IMR-90 (cell line): ENCODE data around the gene ILK.

ENCODE experiments used
- BHLHE40 ChIP-seq: fragments of 150-350 bp; IDR thresholded peaks from 2 replicates; pipeline ENCODE4 v1.6.1; 2016; ENCODE audit warnings: mild to moderate bottlenecking, low read depth, low read length
- CTCF ChIP-seq: conservative IDR thresholded peaks from 2 replicates; pipeline ENCODE4 v1.5.1; 2012; ENCODE audit warnings: mild to moderate bottlenecking, low read depth, low read length, improper control_type of control experiment
- ELK1 ChIP-seq: fragments of 150-350 bp; IDR thresholded peaks from 2 replicates; pipeline ENCODE4 v1.6.1; 2016; ENCODE audit warnings: low read depth, mild to moderate bottlenecking, low read length, moderate library complexity, borderline replicate concordance
- FOS ChIP-seq: fragments of 150-350 bp; IDR thresholded peaks from 2 replicates; pipeline ENCODE4 v1.6.1; 2016; ENCODE audit warnings: low read depth, low read length
- MAFK ChIP-seq: IDR thresholded peaks from 2 replicates; pipeline ENCODE4 v1.6.1; 2012; ENCODE audit warnings: low read depth, low read length, improper control_type of control experiment
- POLR2A ChIP-seq: IDR thresholded peaks from 2 replicates; pipeline ENCODE4 v1.6.1; 2012; ENCODE audit warnings: mild to moderate bottlenecking, low read depth, low read length
- RAD21 ChIP-seq: IDR thresholded peaks from 2 replicates; pipeline ENCODE4 v1.6.1; 2012; ENCODE audit warnings: low read length, improper control_type of control experiment
- RCOR1 ChIP-seq: IDR thresholded peaks from 2 replicates; pipeline ENCODE4 v1.6.1; 2012; ENCODE audit warnings: mild to moderate bottlenecking, low read length, improper control_type of control experiment; ENCODE audit not compliant: insufficient replicate concordance
- RFX5 ChIP-seq: IDR thresholded peaks from 2 replicates; pipeline ENCODE4 v1.8.0; 2012; ENCODE audit warnings: low read depth, mild to moderate bottlenecking, low read length, moderate library complexity
- USF2 ChIP-seq: fragments of 150-350 bp; IDR thresholded peaks from 2 replicates; pipeline ENCODE4 v1.6.1; 2017; ENCODE audit warnings: mild to moderate bottlenecking, antibody characterized with exemption, low read length, low read depth

- no peak for TF ChIP-seq RAD21
- no peak for TF ChIP-seq FOS
- TF ChIP-seq CTCF, result no peak
- TF ChIP-seq RCOR1, result no peak
- no peak for TF ChIP-seq POLR2A
- no peak for TF ChIP-seq MAFK
- no peak for TF ChIP-seq ELK1
- no peak for TF ChIP-seq USF2
- no peak for TF ChIP-seq BHLHE40
- TF ChIP-seq RFX5, result no peak
These were observed 13.8 kb downstream of the ILK start for GRCh38 chr11:6617315-6617781.
